HEK293T (cell line): ENCODE measurements around the gene DLX6.

Source experiments
- FOXK2 ChIP-seq: fragments of 450-650 bp; IDR thresholded peaks from 2 replicates; pipeline ENCODE4 v1.6.1; 2016; ENCODE audit warnings: mild to moderate bottlenecking
- NFRKB ChIP-seq: fragments of 450-650 bp; IDR thresholded peaks from 2 replicates; pipeline ENCODE4 v1.6.1; 2016; ENCODE audit warnings: mild to moderate bottlenecking, moderate library complexity
- SUZ12 ChIP-seq: fragments of 450-650 bp; IDR thresholded peaks from 2 replicates; pipeline ENCODE4 v1.6.1; 2016; ENCODE audit warnings: mild to moderate bottlenecking

GRCh38 chr7:97006055-97006815 lies 882 bp downstream of the DLX6 start:
- no peak for TF ChIP-seq SUZ12
- no peak for TF ChIP-seq FOXK2
- no peak for TF ChIP-seq NFRKB
